IMR-90 (cell line): ENCODE results near the gene CDKAL1. TPM values are rescaled to one million over a fixed set of nuclear protein-coding genes. Genes with fewer than 3 reads are reported as not detected.

Experiments
- ATAC-seq: fragments of 200-7000 bp; cut with Tn5 transposase; 2 replicates; pipeline ENCODE4 v1.9.1; 2020; ENCODE audit warnings: low read depth, mild to moderate bottlenecking, moderate library complexity
- BruUV-seq: library from RNA; stranded (reverse); fragments of 400-500 nt; replicated peaks from 2 replicates; lab custom pipeline; 2021; lab: Mats Ljungman, UMichigan
- CTCF ChIA-PET: fragments of 300-600 bp; formaldehyde crosslinking; extraction: SDS; loops from one replicate; lab custom pipeline; 2021; ENCODE audit warnings: antibody characterized with exemption; lab: Yijun Ruan, JAX
- POLR2A ChIA-PET: fragments of 300-600 bp; sonication (Branson Sonifier 250); formaldehyde crosslinking; loops from one replicate; lab custom pipeline; 2022; ENCODE audit warnings: antibody characterized with exemption; ENCODE audit not compliant: unreplicated experiment; lab: Charles Lee
- DNase-seq: peaks from one replicate; pipeline ENCODE4 v3.0.0; 2013
- H2AFZ ChIP-seq: replicated peaks from 2 replicates; pipeline ENCODE3; 2013; ENCODE audit warnings: low read length, mild to moderate bottlenecking; ENCODE audit not compliant: poor library complexity
- H2AK5ac ChIP-seq: 2 replicates; pipeline ENCODE4 v1.6.1; 2013; ENCODE audit warnings: low read depth, low read length, inconsistent platforms
- H2AK9ac ChIP-seq: replicated peaks from 2 replicates; pipeline ENCODE3; 2013; ENCODE audit warnings: mild to moderate bottlenecking, low read depth, low read length, moderate library complexity; ENCODE audit not compliant: poor library complexity
- H2BK120ac ChIP-seq: 2 replicates; pipeline ENCODE4 v1.6.1; 2013; ENCODE audit warnings: low read depth, low read length, inconsistent platforms
- H2BK15ac ChIP-seq: 3 replicates; pipeline ENCODE4 v1.6.1; 2013; ENCODE audit warnings: low read depth, low read length, inconsistent platforms
- H2BK20ac ChIP-seq: 2 replicates; pipeline ENCODE4 v1.6.1; 2013; ENCODE audit warnings: low read depth, mild to moderate bottlenecking, inconsistent platforms, low read length, moderate library complexity
- H2BK5ac ChIP-seq: 2 replicates; pipeline ENCODE4 v1.6.1; 2013; ENCODE audit warnings: mild to moderate bottlenecking, low read depth, low read length, inconsistent platforms; ENCODE audit not compliant: poor library complexity, severe bottlenecking
- H3K14ac ChIP-seq: replicated peaks from 2 replicates; pipeline ENCODE4 v1.6.1; 2013; ENCODE audit warnings: low read depth, low read length, inconsistent platforms
- H3K18ac ChIP-seq: 2 replicates; pipeline ENCODE4 v1.6.1; 2013; ENCODE audit warnings: low read depth, low read length, control low read depth
- H3K23ac ChIP-seq: 2 replicates; pipeline ENCODE4 v1.6.1; 2013; ENCODE audit warnings: low read depth, low read length, inconsistent platforms
- H3K27ac ChIP-seq: 2 replicates; pipeline ENCODE4 v1.5.1; 2013; ENCODE audit warnings: mild to moderate bottlenecking, control low read depth, low read length; ENCODE audit not compliant: insufficient read depth
- H3K27me3 ChIP-seq: 2 replicates; pipeline ENCODE4 v1.6.1; 2013; ENCODE audit warnings: low read length; ENCODE audit not compliant: control insufficient read depth, insufficient read depth
- H3K36me3 ChIP-seq: 2 replicates; pipeline ENCODE4 v1.6.1; 2013; ENCODE audit warnings: low read length, mixed read lengths; ENCODE audit not compliant: control insufficient read depth, insufficient read depth
- H3K4ac ChIP-seq: 2 replicates; pipeline ENCODE4 v1.6.1; 2013; ENCODE audit warnings: low read depth, low read length, inconsistent platforms
- H3K4me1 ChIP-seq: 2 replicates; pipeline ENCODE4 v1.6.1; 2013; ENCODE audit warnings: low read length, mixed read lengths; ENCODE audit not compliant: control insufficient read depth, insufficient read depth
- H3K4me2 ChIP-seq: 2 replicates; pipeline ENCODE4 v1.6.1; 2013; ENCODE audit warnings: low read depth, mild to moderate bottlenecking, control low read depth, low read length, moderate library complexity
- H3K4me3 ChIP-seq: 2 replicates; pipeline ENCODE4 v1.5.1; 2013; ENCODE audit warnings: low read depth, mild to moderate bottlenecking, control low read depth, low read length, moderate library complexity; ENCODE audit not compliant: insufficient read depth
- H3K56ac ChIP-seq: 2 replicates; pipeline ENCODE4 v1.6.1; 2013; ENCODE audit warnings: low read length, inconsistent platforms; ENCODE audit not compliant: insufficient read depth; ENCODE audit errors: extremely low read depth
- H3K79me1 ChIP-seq, 2 experiments: 2 replicates each; pipeline ENCODE4 v1.6.1; 2013; ENCODE audit warnings: low read length in 2 of 2, inconsistent platforms in 1 of 2, low read depth in 1 of 2
- H3K9ac ChIP-seq: 2 replicates; pipeline ENCODE4 v1.6.1; 2013; ENCODE audit warnings: low read depth, low read length, control low read depth
- H3K9me1 ChIP-seq: 2 replicates; pipeline ENCODE4 v1.6.1; 2013; ENCODE audit warnings: low read length, inconsistent platforms; ENCODE audit not compliant: insufficient read depth
- H3K9me3 ChIP-seq: 2 replicates; pipeline ENCODE4 v1.6.1; 2013; ENCODE audit warnings: low read length; ENCODE audit not compliant: control insufficient read depth, insufficient read depth
- H4K20me1 ChIP-seq: 2 replicates; pipeline ENCODE4 v1.6.1; 2013; ENCODE audit warnings: low read length, inconsistent platforms; ENCODE audit not compliant: insufficient read depth
- H4K5ac ChIP-seq: 2 replicates; pipeline ENCODE4 v1.6.1; 2013; ENCODE audit warnings: mild to moderate bottlenecking, low read depth, low read length, control low read depth
- H4K8ac ChIP-seq, 2 experiments: 2 replicates each; pipeline ENCODE4 v1.6.1; 2013; ENCODE audit warnings: low read depth in 2 of 2, low read length in 2 of 2, control low read depth in 1 of 2, inconsistent platforms in 1 of 2
- H4K91ac ChIP-seq: 2 replicates; pipeline ENCODE4 v1.6.1; 2013; ENCODE audit warnings: low read depth, low read length, inconsistent platforms; ENCODE audit not compliant: insufficient read depth
- BHLHE40 ChIP-seq: fragments of 150-350 bp; IDR thresholded peaks from 2 replicates; pipeline ENCODE4 v1.6.1; 2016; ENCODE audit warnings: mild to moderate bottlenecking, low read depth, low read length
- CEBPB ChIP-seq: IDR thresholded peaks from 2 replicates; pipeline ENCODE4 v1.6.1; 2012; ENCODE audit warnings: low read depth, low read length, improper control_type of control experiment
- CHD1 ChIP-seq: IDR thresholded peaks from 2 replicates; pipeline ENCODE4 v1.6.1; 2012; ENCODE audit warnings: low read depth, low read length, improper control_type of control experiment
- FOS ChIP-seq: fragments of 150-350 bp; IDR thresholded peaks from 2 replicates; pipeline ENCODE4 v1.6.1; 2016; ENCODE audit warnings: low read depth, low read length
- MAFK ChIP-seq: IDR thresholded peaks from 2 replicates; pipeline ENCODE4 v1.6.1; 2012; ENCODE audit warnings: low read depth, low read length, improper control_type of control experiment
- MAZ ChIP-seq: IDR thresholded peaks from 2 replicates; pipeline ENCODE4 v1.6.1; 2012; ENCODE audit warnings: low read depth, mild to moderate bottlenecking, low read length, improper control_type of control experiment, moderate library complexity, borderline replicate concordance
- POLR2A ChIP-seq: IDR thresholded peaks from 2 replicates; pipeline ENCODE4 v1.6.1; 2012; ENCODE audit warnings: mild to moderate bottlenecking, low read depth, low read length
- RAD21 ChIP-seq: IDR thresholded peaks from 2 replicates; pipeline ENCODE4 v1.6.1; 2012; ENCODE audit warnings: low read length, improper control_type of control experiment
- RCOR1 ChIP-seq: IDR thresholded peaks from 2 replicates; pipeline ENCODE4 v1.6.1; 2012; ENCODE audit warnings: mild to moderate bottlenecking, low read length, improper control_type of control experiment; ENCODE audit not compliant: insufficient replicate concordance
- RFX5 ChIP-seq: IDR thresholded peaks from 2 replicates; pipeline ENCODE4 v1.8.0; 2012; ENCODE audit warnings: low read depth, mild to moderate bottlenecking, low read length, moderate library complexity
- WGBS, 2 experiments: methylation state at CpG; one replicate each; pipeline versions ENCODE4 v1.1.5 to v1.1.7; 2013; ENCODE audit warnings: missing lambda C conversion rate in 2 of 2; ENCODE audit not compliant: insufficient read length in 1 of 2; ENCODE audit errors: extremely low coverage in 2 of 2; 5-methylcytosine and 5-hydroxymethylcytosine counted together
- dilution Hi-C: fragments of 300-500 bp; cut with HindIII; formaldehyde crosslinking; loops from one replicate; pipeline ENCODE4 v1.14.3; 2018; ENCODE audit warnings: low sequenced_read_pairs; ENCODE audit not compliant: unreplicated experiment
- in situ Hi-C: fragments of 300-500 bp; cut with MboI; formaldehyde crosslinking; loops from 3 replicates; pipeline ENCODE4 v1.14.3; 2019; ENCODE audit warnings: low sequenced_read_pairs, inconsistent platforms, mixed read lengths
- intact Hi-C: fragments of 100-400 bp; cut with micrococcal nuclease; formaldehyde crosslinking; loops from 2 replicates; pipeline ENCODE4 v1.10.0; 2022
- polyA plus RNA-seq, 3 experiments: library from polyadenylated mRNA; depleted of rRNA; stranded (reverse); fragments of >200 nt; gene quantifications; 2 replicates each; pipeline ENCODE4 v1.2.3, GENCODE V29; 2012; ENCODE audit warnings: low replicate concordance in 1 of 3
- total RNA-seq: library from RNA; depleted of rRNA; stranded (reverse); fragments of >200 nt; gene quantifications from 2 replicates; pipeline ENCODE4 v1.2.3, GENCODE V29; 2012
- TF ChIP-seq, protein P1 (sequence below): fragments of 150-350 bp; IDR thresholded peaks from 2 replicates; pipeline ENCODE4 v1.6.1; 2017; ENCODE audit warnings: mild to moderate bottlenecking, antibody characterized with exemption, low read length, low read depth

Gene CDKAL1
- total and polyA plus RNA-seq, 2 of the 4 experiments (the other 2 are of a cell fraction), result 3.7 to 13.1 TPM

DNA sequence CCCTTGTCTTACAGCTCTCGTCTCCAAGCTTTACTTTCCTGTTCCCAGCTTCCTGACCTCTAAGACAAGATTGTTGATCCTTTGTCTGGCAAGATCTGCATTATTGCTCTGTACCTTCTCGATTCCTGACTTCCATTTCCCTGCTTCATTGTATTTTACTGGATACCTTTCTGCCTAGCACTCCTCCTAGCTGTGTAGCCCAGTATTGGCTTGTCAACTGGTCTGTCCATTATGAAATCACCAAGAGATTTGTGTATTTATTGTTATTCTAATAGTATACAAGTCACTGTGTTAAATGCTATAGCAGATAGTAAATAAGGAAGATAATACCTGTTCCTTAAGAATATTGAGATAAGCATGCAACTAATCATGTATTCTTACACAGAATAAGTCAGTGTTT, 305.4 kb downstream of the CDKAL1 start:
- dilution Hi-C loops (no loop called here), in situ Hi-C loops (no loop called here), intact Hi-C loops (no loop called here)
- no peak for TF ChIP-seq CEBPB
- no peak for TF ChIP-seq BHLHE40
- no peak for TF ChIP-seq MAFK
- TF ChIP-seq MAZ, result no peak
- no peak for TF ChIP-seq CHD1
- no peak for TF ChIP-seq RAD21
- TF ChIP-seq RFX5, result no peak
- no peak for TF ChIP-seq RCOR1
- TF ChIP-seq, protein P1, sequence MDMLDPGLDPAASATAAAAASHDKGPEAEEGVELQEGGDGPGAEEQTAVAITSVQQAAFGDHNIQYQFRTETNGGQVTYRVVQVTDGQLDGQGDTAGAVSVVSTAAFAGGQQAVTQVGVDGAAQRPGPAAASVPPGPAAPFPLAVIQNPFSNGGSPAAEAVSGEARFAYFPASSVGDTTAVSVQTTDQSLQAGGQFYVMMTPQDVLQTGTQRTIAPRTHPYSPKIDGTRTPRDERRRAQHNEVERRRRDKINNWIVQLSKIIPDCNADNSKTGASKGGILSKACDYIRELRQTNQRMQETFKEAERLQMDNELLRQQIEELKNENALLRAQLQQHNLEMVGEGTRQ, result no peak
- no peak for TF ChIP-seq FOS
- TF ChIP-seq POLR2A, result no peak
- ChIA-PET CTCF (interaction anchor here (0.6 kb wide), 1 partner anchor 337 kb away, joined by 3 read pairs; no protein-coding TSS in a partner anchor), POLR2A (no interaction called here)
- Histone ChIP-seq H3K14ac (no peak overlapping the region), H2BK5ac (no peak overlapping the region), H2AK5ac (no peak overlapping the region), H3K23ac (no peak overlapping the region), H2BK15ac (no peak overlapping the region), H2AK9ac (no peak overlapping the region), H3K79me1 (no peaks in the 10 kb centered on the region), H4K91ac (no peak overlapping the region), H4K20me1 (no peaks in the 10 kb centered on the region), H3K36me3 (no peaks in the 10 kb centered on the region; the same call in 1 of the 2 replicates), H2AFZ (no peak overlapping the region), H3K9ac (no peak overlapping the region), H4K5ac (no peak overlapping the region), H3K18ac (no peak overlapping the region), H3K4me3 (no peak overlapping the region), H3K56ac (no peak overlapping the region), H3K9me3 (no peaks in the 10 kb centered on the region), H3K4me2 (no peak overlapping the region), H2BK120ac (no peak overlapping the region), H3K4me1 (no peaks in the 10 kb centered on the region), H3K9me1 (no peaks in the 10 kb centered on the region), H3K27me3 (no peaks in the 10 kb centered on the region), H3K4ac (no peak overlapping the region), H3K27ac (no peak overlapping the region), H2BK20ac (no peak overlapping the region), H4K8ac (no peak overlapping the region)
- ATAC-seq (no peak), DNase-seq (no peak)
- BruUV-seq, result no TSS peak
- 80% methylated on average over 1 of the region's 2 CpGs; no CpG with 5 or more reads in 1 of the 2 experiments for WGBS, 2 experiments
